CD14-positive monocyte (primary cell): Measurements from ENCODE around the gene MRPS6. TPM values are rescaled to one million over a fixed set of nuclear protein-coding genes. Genes with fewer than 3 reads are reported as not detected.

ENCODE experiments used
- DNase-seq, 3 donors: peaks; one replicate each; pipeline ENCODE4 v3.0.0-alpha.2; 2011 to 2022
- H2AFZ ChIP-seq: 2 replicates; pipeline ENCODE4 v1.6.0; 2012; ENCODE audit warnings: mild to moderate bottlenecking, low read depth, low read length, inconsistent platforms; ENCODE audit not compliant: insufficient read depth, poor library complexity, severe bottlenecking
- H3K27ac ChIP-seq, 2 donors: 1 replicate in 1 of 2; 2 replicates in 1 of 2; pipeline ENCODE4 v1.5.1; 2012 to 2013; ENCODE audit warnings: low read length in 2 of 2, control low read depth in 1 of 2, inconsistent platforms in 1 of 2, low read depth in 1 of 2, mild to moderate bottlenecking in 1 of 2
- H3K27me3 ChIP-seq, 2 donors: one replicate each; pipeline versions ENCODE4 v1.6.0 to v1.6.1; 2011 to 2013; ENCODE audit warnings: low read length in 2 of 2; ENCODE audit not compliant: control insufficient read depth in 2 of 2, insufficient read depth in 2 of 2
- H3K36me3 ChIP-seq, 2 donors: replicated peaks in 1 of 2; 1 replicate in 1 of 2; 2 replicates in 1 of 2; pipeline versions ENCODE4 v1.5.1 to v1.6.1; 2012 to 2013; ENCODE audit warnings: low read length in 2 of 2, control low read depth in 1 of 2, inconsistent platforms in 1 of 2, mild to moderate bottlenecking in 1 of 2; ENCODE audit not compliant: insufficient read depth in 2 of 2, control insufficient read depth in 1 of 2
- H3K4me1 ChIP-seq, 2 donors: 1 replicate in 1 of 2; 2 replicates in 1 of 2; pipeline versions ENCODE4 v1.5.1 to v1.6.1; 2012 to 2013; ENCODE audit warnings: low read length in 2 of 2, control low read depth in 1 of 2, inconsistent platforms in 1 of 2, mild to moderate bottlenecking in 1 of 2, moderate library complexity in 1 of 2; ENCODE audit not compliant: insufficient read depth in 2 of 2, control insufficient read depth in 1 of 2
- H3K4me2 ChIP-seq: replicated peaks from 2 replicates; pipeline ENCODE3; 2012; ENCODE audit warnings: low read length, moderate library complexity, mild to moderate bottlenecking; ENCODE audit not compliant: poor library complexity, severe bottlenecking; ENCODE audit errors: extremely low read depth
- H3K4me3 ChIP-seq, 3 experiments: fragments of 200-600 bp in 1 of 3; sonication (generic) in 1 of 3; replicated peaks in 1 of 3; 1 replicate in 2 of 3; 2 replicates in 1 of 3; pipeline ENCODE4 v1.5.1; 2011 to 2013; ENCODE audit warnings: low read length in 3 of 3, mild to moderate bottlenecking in 3 of 3, control low read depth in 2 of 3, low read depth in 2 of 3, inconsistent platforms in 1 of 3, moderate library complexity in 1 of 3
- H3K79me2 ChIP-seq: 2 replicates; pipeline ENCODE4 v1.6.0; 2012; ENCODE audit warnings: mild to moderate bottlenecking, control low read depth, inconsistent platforms, low read length, moderate library complexity; ENCODE audit not compliant: insufficient read depth
- H3K9ac ChIP-seq: 2 replicates; pipeline ENCODE4 v1.6.0; 2017; ENCODE audit warnings: low read length, mild to moderate bottlenecking; ENCODE audit not compliant: insufficient read depth, poor library complexity, severe bottlenecking
- H3K9me3 ChIP-seq, 2 donors: replicated peaks in 1 of 2; 1 replicate in 1 of 2; 2 replicates in 1 of 2; pipeline versions ENCODE4 v1.5.1 to v1.6.1; 2012 to 2013; ENCODE audit warnings: low read length in 2 of 2, control low read depth in 1 of 2; ENCODE audit not compliant: control insufficient read depth in 1 of 2, insufficient read depth in 1 of 2
- H4K20me1 ChIP-seq: 2 replicates; pipeline ENCODE4 v1.6.0; 2012; ENCODE audit warnings: mild to moderate bottlenecking, low read length, control low read depth, moderate library complexity; ENCODE audit not compliant: insufficient read depth
- H3K27ac Mint-ChIP-seq, 7 donors: one replicate each; pipeline ENCODE4 v1.8.0; 2020; ENCODE audit warnings: mild to moderate bottlenecking in 7 of 7, mixed read lengths in 7 of 7, moderate library complexity in 6 of 7, inconsistent platforms in 2 of 7
- H3K27me3 Mint-ChIP-seq, 3 donors: one replicate each; pipeline ENCODE4 v1.8.0; 2021 to 2022; ENCODE audit warnings: low read depth in 3 of 3, mild to moderate bottlenecking in 3 of 3, mixed read lengths in 3 of 3, moderate library complexity in 3 of 3, inconsistent platforms in 1 of 3
- H3K36me3 Mint-ChIP-seq, 2 donors: one replicate each; pipeline ENCODE4 v1.8.0; 2020; ENCODE audit warnings: mixed read lengths in 2 of 2, inconsistent platforms in 1 of 2, mild to moderate bottlenecking in 1 of 2
- H3K4me1 Mint-ChIP-seq: one replicate; pipeline ENCODE4 v1.8.0; 2020; ENCODE audit warnings: mild to moderate bottlenecking, mixed read lengths
- H3K4me3 Mint-ChIP-seq, 2 donors: one replicate each; pipeline ENCODE4 v1.8.0; 2020; ENCODE audit warnings: mild to moderate bottlenecking in 2 of 2, mixed read lengths in 2 of 2, moderate library complexity in 1 of 2
- H3K9me3 Mint-ChIP-seq, 7 donors: one replicate each; pipeline ENCODE4 v1.8.0; 2020 to 2022; ENCODE audit warnings: mixed read lengths in 7 of 7, mild to moderate bottlenecking in 6 of 7, moderate library complexity in 6 of 7, inconsistent platforms in 2 of 7
- CTCF ChIP-seq: fragments of 200-600 bp; IDR thresholded peaks from one replicate; pipeline ENCODE4 v1.8.0; 2022; ENCODE audit warnings: antibody characterized with exemption, mild to moderate bottlenecking
- WGBS: methylation state at CpG from one replicate; pipeline ENCODE4 v1.1.5; 2013; ENCODE audit warnings: missing lambda C conversion rate; ENCODE audit not compliant: insufficient coverage; 5-methylcytosine and 5-hydroxymethylcytosine counted together
- intact Hi-C, 2 donors: fragments of 100-400 bp; cut with micrococcal nuclease; formaldehyde crosslinking; loops; one replicate each; pipeline versions ENCODE4 v1.15.0 to v1.15.1; 2023
- polyA plus RNA-seq, 3 donors: library from polyadenylated mRNA; depleted of rRNA in 1 of 3; unstranded in 2 of 3; stranded (reverse) in 1 of 3; fragments of 300-500 nt in 2 of 3; fragments of >200 nt in 1 of 3; fragmentation: Illumina TruSeq in 2 of 3; gene quantifications; 1 replicate in 2 of 3; 2 replicates in 1 of 3; pipeline ENCODE4 v1.2.3, GENCODE V29; 2012 to 2021

Gene MRPS6
- polyA plus RNA-seq, 3 donors: 29.8 to 124 (median 101) TPM

GRCh38 chr21:34083357-34083756, 10.0 kb downstream of the MRPS6 start:
- peaks cover 79% of the 10 kb centered on the region for H3K79me2 ChIP-seq
- H3K4me3 Mint-ChIP-seq: no peak overlapping the region

GRCh38 chr21:34085129-34085528, 11.8 kb downstream of the MRPS6 start:
- intact Hi-C loops: no loop called here
- peaks cover 90% of the 10 kb centered on the region for H3K79me2 ChIP-seq
- H3K9ac ChIP-seq: no peak overlapping the region
- no peak overlapping the region for H3K27ac Mint-ChIP-seq
- H4K20me1 ChIP-seq: peaks cover 87% of the 10 kb centered on the region
- peaks cover 0 to 66% of the 10 kb centered on the region in 2 donors for H3K36me3 ChIP-seq
- H3K36me3 Mint-ChIP-seq: peaks cover 33 to 36% of the 10 kb centered on the region in 2 donors
- no peak overlapping the region for H3K4me3 Mint-ChIP-seq
- WGBS: 80% methylated on average over 1 of the region's 2 CpGs
- no peak overlapping the region for H3K27ac ChIP-seq
- H3K27me3 ChIP-seq: no peaks in the 10 kb centered on the region
- no peaks in the 10 kb centered on the region for H3K9me3 ChIP-seq
- no peak overlapping the region for H3K4me3 ChIP-seq
- H3K4me2 ChIP-seq: no peak overlapping the region
- H3K4me1 Mint-ChIP-seq: peaks cover 8% of the 10 kb centered on the region
- peaks cover 0 to 2% (median 0%) of the 10 kb centered on the region in 7 donors for H3K9me3 Mint-ChIP-seq
- no peaks in the 10 kb centered on the region for H3K4me1 ChIP-seq
- no peak overlapping the region for H2AFZ ChIP-seq
- no peaks in the 10 kb centered on the region for H3K27me3 Mint-ChIP-seq
- DNase-seq: no peak
- TF ChIP-seq CTCF: no peak

More at GRCh38 chr21:34083357-34083756, 10.0 kb downstream of the MRPS6 start:
- 96% methylated on average over 3 of the region's 3 CpGs for WGBS
- no peak overlapping the region for H3K9ac ChIP-seq
- Mint-ChIP-seq H3K9me3 (peaks cover 0 to 2% (median 0%) of the 10 kb centered on the region in 7 donors), H3K4me1 (peaks cover 20% of the 10 kb centered on the region), H3K27me3 (no peaks in the 10 kb centered on the region), H3K27ac (peak overlapping the region in 2 of 7 donors; percentile 7 to 68), H3K36me3 (peaks cover 40 to 42% of the 10 kb centered on the region in 2 donors)
- no peaks in the 10 kb centered on the region for H3K9me3 ChIP-seq
- H4K20me1 ChIP-seq: peaks cover 78% of the 10 kb centered on the region
- no peak for DNase-seq
- H3K27ac ChIP-seq: no peak overlapping the region
- no peaks in the 10 kb centered on the region for H3K27me3 ChIP-seq
- H3K4me2 ChIP-seq: no peak overlapping the region
- intact Hi-C loops: no loop called here
- H2AFZ ChIP-seq: no peak overlapping the region
- no peaks in the 10 kb centered on the region for H3K4me1 ChIP-seq
- no peak for TF ChIP-seq CTCF
- no peak overlapping the region for H3K4me3 ChIP-seq
- peaks cover 0 to 69% of the 10 kb centered on the region in 2 donors for H3K36me3 ChIP-seq
